ENCODE measurements around the gene HELLS.
"Not testable (repeated sequence)": the region's sequence is repeated elsewhere in the genome, so short reads cannot be mapped to it uniquely, and the experiment has no call there.

Gene HELLS
- total RNA-seq, result 7.3 to 21.0 (median 10.9) reads per million in 4 experiments

GRCh38 chr10:94545391-94546048, at the start of gene HELLS:
Gene HELLS (plus strand): TSS chr10:94545788. CDS start chr10:94545922, 134 bp downstream.
- peak; percentile 56 for DNase-seq

DNA sequence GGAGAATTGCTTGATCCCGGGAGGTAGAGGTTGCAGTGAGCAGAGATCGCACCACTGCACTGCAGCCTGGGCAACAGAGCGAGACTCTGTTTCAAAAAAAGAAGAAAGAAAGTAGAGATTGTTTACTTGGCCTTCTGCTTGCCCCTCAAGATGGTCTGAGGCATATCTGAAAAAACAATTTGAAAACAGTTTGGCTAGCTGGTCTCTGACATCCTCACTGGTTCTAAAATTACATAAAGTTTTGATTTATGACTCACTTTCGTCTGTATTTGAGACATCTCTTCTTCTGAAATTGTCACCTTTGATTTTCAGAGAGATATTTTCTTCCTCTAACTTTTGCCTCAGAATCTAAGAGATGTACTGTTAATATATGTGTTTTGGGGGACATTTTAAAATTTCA, 49.6 kb upstream of the HELLS start:
- DNase-seq, result no peak

DNA sequence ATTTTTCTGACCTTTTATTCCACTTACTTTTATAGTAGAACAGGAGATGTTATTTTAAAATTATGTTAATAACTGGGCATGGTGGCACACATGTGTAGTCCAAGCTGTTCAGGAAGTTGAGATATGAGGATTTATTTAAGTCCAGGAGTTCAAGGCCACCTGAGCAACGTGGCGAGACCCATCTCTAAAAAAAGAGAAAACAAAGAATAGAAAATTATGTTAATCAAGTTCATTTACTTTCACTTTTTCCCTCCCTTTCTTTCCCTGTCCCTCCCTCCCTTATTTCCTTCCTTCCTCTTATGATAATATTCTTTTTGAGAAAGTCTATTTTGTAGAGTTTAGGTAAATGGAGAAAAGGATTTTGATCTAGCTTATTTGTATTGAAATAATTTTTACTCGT, 48.9 kb upstream of the HELLS start:
- DNase-seq, result no peak

- no peak for DNase-seq
These were observed 45.5 kb upstream of the HELLS start for GRCh38 chr10:94500063-94500462.

- DNase-seq, result no peak
These were observed 24.0 kb upstream of the HELLS start for GRCh38 chr10:94521276-94522250.

- DNase-seq, result no peak
These were observed 21.4 kb upstream of the HELLS start for GRCh38 chr10:94524146-94524545.

DNA sequence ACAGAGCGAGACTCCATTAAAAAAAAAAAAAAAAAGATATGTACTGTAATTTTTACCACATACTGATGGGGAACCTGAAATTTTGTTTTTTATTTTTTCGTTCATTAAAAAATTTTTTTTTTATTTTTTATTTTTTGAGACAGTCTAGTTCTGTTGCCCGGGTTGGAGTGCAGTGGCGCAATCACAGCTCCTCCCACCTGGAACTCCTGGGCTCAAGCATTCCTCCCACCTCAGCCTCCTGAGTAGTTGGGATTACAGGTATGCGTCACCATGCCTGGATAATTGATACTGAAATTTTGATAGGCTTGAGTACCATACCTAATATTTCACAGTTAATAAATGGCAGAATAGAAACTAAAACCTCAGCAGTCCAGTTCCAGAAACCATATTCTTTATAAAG, 20.9 kb upstream of the HELLS start:
- no peak for DNase-seq

DNA sequence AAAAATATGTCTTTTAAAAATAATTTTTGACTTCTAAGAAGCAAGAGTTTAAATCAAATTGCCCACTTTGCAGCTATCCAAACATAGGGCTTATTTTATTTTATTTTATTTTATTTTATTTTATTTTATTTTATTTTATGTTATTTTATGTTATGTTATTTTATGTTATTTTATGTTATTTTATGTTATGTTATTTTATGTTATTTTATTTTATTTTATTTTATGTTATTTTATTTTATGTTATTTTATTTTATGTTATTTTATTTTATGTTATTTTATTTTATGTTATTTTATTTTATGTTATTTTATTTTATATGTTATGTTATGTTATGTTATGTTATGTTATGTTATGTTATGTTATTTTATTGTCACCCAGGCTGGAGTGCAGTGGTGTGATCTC, 14.0 kb upstream of the HELLS start:
- DNase-seq, result not testable (repeated sequence)

DNA sequence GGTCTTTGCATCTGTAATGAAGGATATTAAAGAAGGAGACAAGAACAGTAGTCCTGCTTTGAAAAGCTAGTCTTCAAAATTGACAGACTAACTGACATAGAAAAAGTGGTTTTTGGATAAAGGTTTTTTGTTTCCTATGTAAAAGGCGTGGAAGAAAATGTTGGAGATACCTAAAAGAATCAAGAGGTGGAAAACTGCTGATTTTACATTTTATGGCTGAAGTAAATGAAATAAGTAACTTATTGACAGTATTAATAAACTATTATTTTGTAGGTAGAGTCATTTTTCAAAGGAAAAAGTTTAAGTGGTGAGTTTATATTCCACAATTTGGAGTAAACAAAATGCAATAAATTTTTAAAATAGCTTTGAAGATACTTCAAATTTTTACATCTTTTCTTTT, 12.6 kb upstream of the HELLS start:
- DNase-seq, result no peak

- DNase-seq, result not testable (repeated sequence)
These were observed 3.3 kb upstream of the HELLS start for GRCh38 chr10:94542282-94542681.

DNA sequence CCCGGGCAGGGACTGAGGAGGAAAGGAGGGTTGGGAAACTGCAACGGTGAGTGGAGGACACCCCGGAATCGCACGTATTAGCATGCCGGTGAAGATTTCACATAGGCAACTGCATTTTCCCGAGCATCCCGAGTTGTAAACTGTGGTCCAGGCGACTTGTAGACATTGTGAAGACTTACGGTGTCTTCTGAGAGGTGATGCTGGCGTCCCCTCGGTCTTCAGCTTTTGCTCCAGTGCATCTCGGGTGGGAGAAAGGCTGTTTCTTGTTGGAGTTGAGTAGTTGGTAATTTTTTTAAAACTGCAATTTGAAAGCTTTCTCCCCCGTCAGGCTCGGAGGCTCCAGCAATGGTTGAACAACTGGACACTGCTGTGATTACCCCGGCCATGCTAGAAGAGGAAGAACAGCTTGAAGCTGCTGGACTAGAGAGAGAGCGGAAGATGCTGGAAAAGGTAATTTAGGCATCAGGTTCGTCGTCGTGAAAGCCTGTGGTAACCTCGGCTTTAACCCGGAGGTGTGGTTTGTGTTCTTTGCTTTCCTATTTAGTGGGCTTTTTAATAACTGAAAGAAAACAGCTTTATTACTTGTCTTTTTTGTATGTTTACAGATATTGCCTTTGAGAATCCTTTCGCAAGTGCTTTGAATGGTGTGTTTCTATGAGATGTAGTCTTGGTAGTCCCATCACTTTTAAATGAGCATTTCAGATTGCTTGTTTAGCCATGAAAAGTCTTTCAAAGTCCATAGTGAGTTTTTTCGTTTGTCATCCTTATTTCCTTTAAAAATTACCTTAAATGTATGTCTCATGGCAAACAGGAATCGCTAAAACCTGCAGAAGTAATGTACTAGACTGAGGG, 687 bp downstream of the HELLS start:
- no peak for DNase-seq

DNA sequence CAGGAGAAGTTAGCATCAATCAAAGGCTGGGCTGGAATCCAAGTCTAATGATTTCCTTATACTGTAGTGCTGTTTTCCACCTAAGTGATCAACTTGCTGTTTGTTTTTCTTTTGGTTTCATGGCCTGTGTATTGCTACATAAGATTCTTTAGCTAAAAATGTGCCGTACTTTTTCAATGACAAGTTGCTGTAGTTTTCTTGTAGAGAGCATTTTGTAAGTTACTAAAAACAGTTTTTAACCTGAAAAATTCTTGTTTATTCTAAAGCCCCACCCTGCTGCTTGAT, 1.3 kb downstream of the HELLS start:
- no peak for DNase-seq

DNA sequence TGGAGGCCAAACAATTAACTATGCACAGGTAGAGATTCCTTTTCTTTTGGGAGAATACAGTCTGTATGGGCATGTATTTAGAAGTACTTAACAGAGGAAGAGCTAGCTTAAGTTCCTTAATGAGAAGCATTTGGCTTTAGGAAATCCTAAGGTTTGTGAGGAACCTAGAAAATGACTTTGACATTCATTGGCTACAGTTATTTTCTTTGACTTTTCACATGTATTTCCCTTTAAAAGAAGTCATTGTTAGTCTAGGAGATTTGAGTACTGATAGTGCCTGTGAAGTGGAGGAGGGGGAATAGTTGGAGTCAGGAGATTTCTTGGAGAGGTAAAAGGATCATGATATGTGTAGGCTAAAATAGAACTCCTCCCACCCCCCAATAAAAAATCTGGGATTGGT, 3.6 kb downstream of the HELLS start:
- no peak for DNase-seq

- DNase-seq, result not testable (repeated sequence)
These were observed 22.2 kb downstream of the HELLS start for GRCh38 chr10:94567714-94568307.

GRCh38 chr10:94571081-94571480, 25.5 kb downstream of the HELLS start:
- no peak for DNase-seq

- no peak for DNase-seq
These were observed 25.9 kb downstream of the HELLS start for GRCh38 chr10:94571528-94571927.

DNA sequence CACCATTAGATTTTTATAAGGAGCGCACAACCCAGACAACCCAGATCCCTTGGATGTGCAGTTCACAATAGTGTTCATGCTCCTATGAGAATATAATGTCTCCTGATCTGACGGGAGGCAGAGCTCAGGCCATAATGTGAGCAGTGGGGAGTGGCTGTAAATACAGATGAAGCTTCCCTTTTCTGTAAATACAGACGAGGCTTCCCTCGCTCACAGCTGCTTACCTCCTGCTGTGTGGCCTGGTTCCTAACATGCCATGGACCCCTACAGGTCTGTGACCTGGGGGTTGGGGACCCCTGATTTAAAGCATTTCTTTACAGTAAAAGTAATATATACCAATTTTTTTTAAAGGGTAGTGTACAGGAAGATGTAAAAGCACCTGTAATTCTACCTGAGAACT, 33.2 kb downstream of the HELLS start:
- DNase-seq, result no peak

DNA sequence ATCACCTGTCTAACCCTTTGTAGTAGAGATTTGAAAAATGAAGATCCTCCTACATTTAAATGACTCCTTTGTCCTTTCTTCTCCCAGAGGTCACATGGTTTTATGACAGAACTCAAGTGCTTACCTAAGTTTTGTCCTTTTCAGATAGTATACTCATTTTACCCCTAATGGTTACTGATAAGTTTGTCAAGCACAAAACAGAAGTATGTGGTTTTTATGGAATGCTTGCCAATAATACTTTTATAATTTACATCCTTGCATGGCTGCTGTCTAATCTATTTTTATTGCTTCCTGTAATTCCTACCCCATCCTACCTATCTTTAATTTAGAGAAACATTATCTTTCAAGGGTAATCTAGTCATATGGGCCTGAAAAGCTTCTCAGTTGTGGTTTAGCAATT, 37.5 kb downstream of the HELLS start:
- DNase-seq, result no peak

- DNase-seq, result no peak
These were observed 46.0 kb downstream of the HELLS start for GRCh38 chr10:94591461-94592205.

DNA sequence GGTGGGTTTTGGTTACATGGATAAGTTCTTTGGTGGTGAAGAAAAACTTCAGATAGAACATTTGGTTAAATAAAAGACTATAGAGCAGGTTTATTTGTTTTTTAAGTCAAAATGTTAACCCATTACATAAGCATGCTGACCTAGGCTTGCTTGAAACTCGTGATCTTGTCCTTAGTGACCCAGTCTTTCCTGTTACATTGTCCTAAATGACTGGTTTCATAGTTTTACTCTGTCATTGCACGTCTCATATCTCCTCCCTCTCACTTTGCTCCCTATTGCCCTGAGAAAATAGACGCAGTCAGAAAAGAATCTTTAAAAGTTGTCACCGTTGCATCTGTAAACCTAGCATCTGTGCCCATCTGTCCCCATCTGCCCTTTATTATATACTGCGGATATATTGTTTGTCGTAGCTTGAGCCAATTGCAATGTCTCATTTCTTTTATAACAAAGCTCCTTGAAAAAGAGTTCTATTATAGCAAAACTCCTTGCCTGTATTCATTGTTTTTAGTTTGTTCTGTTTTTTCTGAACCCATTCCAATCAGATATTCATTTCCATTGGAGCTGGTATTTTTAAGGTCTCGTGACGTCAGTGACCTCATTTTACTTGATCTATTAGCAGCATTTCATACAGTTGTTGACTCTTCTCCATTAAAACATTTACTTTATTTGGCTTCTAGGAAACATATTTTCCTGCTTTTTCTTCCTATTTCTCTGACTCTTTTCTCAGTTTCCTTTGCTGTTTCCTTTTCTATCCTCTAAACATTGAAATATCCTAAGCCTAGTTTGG, 57.3 kb downstream of the HELLS start:
- no peak for DNase-seq

DNA sequence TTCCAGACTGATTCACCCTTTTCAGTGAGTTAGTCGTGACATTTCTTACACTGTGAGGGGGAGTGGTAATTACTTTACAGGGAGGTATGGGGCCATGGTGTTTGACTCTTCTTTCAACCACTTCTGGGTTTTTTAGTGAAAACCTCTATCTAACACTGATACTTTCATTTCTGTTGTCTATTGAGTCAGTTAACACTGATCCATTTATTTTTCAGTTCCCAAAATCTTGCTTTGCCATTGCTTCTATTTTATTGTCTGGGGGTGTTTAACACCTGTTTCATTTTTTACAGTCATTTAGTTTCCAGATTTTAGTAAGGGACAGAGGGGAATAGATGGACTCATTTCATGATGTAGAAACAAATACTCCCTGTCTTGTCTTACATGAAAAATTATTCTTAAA, 61.5 kb downstream of the HELLS start:
- DNase-seq, result no peak
